ENCODE results near the gene APEH.
A peak's percentile ranks its signal among the peaks of the same experiment; 100 is the strongest.

The APEH gene

DNA sequence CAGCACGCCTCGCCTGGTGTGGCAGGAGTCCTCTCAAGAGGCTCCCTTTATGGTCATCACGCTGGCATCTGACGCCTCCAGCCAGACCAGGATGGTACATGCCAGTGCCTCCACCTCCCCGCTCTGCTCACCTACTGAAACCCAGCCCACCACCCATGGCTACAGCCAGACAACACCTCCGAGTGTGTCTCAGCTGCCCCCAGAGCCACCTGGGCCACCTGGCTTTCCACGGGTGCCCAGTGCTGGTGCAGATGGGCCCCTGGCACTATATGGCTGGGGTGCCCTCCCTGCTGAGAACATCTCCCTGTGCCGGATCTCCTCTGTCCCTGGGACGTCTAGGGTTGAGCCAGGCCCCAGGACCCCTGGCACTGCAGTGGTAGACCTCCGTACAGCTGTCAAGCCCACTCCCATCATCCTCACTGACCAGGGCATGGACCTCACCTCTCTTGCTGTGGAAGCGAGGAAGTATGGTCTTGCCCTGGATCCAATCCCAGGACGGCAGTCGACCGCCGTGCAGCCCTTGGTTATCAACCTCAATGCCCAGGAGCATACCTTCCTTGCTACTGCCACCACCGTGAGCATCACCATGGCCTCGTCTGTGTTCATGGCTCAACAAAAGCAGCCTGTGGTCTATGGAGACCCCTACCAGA is 19.9 kb upstream of the APEH start:
- H3K4me3 ChIP-seq (ENCODE audit: low read depth, low read length): no peak overlapping the region
- TF ChIP-seq, protein P1, sequence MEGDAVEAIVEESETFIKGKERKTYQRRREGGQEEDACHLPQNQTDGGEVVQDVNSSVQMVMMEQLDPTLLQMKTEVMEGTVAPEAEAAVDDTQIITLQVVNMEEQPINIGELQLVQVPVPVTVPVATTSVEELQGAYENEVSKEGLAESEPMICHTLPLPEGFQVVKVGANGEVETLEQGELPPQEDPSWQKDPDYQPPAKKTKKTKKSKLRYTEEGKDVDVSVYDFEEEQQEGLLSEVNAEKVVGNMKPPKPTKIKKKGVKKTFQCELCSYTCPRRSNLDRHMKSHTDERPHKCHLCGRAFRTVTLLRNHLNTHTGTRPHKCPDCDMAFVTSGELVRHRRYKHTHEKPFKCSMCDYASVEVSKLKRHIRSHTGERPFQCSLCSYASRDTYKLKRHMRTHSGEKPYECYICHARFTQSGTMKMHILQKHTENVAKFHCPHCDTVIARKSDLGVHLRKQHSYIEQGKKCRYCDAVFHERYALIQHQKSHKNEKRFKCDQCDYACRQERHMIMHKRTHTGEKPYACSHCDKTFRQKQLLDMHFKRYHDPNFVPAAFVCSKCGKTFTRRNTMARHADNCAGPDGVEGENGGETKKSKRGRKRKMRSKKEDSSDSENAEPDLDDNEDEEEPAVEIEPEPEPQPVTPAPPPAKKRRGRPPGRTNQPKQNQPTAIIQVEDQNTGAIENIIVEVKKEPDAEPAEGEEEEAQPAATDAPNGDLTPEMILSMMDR (IDR thresholded peaks at IDR 0.05; ENCODE audit: low read depth, low read length, missing control alignments): no peak
- no peak for DNase-seq (ENCODE audit: low read depth)

DNA sequence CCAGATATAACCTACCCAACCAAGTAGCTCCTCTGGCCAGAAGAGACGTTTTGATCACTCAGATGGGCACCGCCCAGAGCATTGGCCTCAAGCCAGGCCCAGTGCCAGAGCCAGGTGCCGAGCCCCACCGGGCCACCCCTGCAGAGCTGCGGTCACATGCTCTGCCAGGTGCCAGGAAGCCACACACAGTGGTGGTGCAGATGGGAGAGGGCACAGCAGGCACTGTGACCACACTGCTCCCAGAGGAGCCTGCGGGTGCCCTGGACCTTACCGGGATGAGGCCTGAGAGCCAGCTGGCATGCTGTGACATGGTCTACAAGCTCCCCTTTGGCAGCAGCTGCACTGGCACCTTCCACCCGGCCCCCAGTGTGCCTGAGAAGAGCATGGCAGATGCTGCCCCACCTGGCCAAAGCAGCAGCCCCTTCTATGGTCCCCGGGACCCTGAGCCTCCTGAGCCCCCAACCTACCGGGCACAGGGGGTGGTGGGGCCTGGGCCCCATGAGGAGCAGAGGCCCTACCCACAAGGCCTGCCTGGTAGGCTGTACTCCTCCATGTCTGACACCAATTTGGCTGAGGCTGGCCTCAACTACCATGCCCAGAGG is 19.1 kb upstream of the APEH start:
- H3K4me3 ChIP-seq (ENCODE audit: low read depth, low read length): no peak overlapping the region
- DNase-seq (ENCODE audit: low read depth): no peak
- TF ChIP-seq, protein P1 (IDR thresholded peaks at IDR 0.05; ENCODE audit: low read depth, low read length, missing control alignments): no peak

DNA sequence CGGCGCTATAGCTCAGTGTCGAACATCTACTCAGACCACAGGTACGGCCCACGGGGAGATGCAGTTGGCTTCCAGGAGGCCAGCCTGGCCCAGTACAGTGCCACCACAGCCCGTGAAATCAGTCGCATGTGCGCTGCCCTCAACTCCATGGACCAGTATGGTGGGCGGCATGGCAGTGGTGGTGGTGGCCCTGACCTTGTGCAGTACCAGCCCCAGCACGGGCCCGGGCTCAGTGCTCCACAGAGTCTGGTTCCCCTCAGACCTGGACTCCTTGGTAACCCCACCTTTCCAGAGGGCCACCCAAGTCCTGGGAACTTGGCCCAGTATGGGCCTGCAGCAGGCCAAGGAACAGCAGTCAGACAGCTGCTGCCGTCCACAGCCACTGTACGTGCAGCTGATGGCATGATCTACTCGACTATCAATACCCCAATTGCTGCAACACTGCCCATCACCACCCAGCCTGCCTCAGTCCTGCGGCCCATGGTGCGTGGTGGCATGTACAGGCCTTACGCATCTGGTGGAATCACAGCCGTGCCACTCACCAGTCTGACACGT is 18.3 kb upstream of the APEH start:
- no peak overlapping the region for H3K4me3 ChIP-seq (ENCODE audit: low read depth, low read length)
- TF ChIP-seq, protein P1 (IDR thresholded peaks at IDR 0.05; ENCODE audit: low read depth, low read length, missing control alignments): no peak
- DNase-seq (ENCODE audit: low read depth): no peak

DNA sequence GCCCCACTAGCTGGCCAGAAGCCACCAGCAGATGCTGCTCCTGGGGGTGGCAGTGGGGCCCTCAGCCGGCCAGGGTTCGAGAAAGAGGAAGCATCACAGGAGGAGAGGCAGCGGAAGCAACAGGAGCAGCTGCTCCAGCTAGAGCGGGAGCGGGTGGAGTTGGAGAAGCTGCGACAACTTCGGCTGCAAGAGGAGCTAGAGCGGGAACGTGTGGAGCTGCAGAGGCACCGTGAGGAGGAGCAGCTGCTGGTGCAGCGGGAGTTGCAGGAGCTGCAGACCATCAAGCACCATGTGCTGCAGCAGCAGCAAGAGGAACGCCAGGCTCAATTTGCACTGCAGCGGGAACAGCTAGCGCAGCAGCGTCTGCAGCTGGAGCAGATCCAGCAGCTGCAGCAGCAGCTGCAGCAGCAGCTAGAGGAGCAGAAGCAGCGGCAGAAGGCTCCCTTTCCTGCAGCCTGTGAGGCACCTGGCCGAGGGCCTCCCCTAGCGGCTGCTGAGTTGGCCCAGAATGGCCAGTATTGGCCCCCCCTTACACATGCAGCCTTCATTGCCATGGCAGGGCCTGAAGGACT is 17.5 kb upstream of the APEH start:
- no peak for DNase-seq (ENCODE audit: low read depth)
- no peak overlapping the region for H3K4me3 ChIP-seq (ENCODE audit: low read depth, low read length)
- TF ChIP-seq, protein P1 (IDR thresholded peaks at IDR 0.05; ENCODE audit: low read depth, low read length, missing control alignments): peak; percentile 37

DNA sequence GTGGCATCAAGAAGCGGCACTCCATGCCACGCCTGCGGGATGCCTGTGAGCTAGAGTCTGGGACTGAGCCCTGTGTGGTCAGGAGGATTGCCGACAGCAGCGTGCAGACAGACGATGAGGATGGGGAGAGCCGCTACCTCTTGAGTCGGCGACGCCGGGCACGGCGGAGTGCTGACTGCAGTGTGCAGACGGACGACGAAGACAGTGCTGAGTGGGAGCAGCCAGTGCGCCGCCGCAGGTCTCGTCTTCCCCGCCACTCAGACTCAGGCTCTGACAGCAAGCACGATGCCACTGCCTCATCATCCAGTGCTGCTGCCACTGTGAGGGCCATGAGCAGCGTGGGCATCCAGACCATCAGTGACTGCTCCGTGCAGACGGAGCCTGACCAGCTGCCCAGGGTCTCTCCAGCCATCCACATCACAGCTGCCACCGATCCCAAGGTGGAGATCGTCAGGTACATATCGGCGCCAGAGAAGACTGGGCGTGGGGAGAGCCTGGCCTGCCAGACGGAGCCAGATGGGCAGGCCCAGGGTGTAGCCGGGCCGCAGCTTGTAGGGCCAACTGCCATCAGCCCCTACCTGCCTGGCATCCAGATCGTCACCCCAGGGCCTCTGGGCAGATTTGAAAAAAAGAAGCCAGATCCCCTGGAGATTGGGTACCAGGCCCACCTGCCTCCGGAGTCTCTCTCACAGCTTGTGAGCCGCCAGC is 16.8 kb upstream of the APEH start:
- no peak for DNase-seq (ENCODE audit: low read depth)
- no peak overlapping the region for H3K4me3 ChIP-seq (ENCODE audit: low read depth, low read length)
- TF ChIP-seq, protein P1 (IDR thresholded peaks at IDR 0.05; ENCODE audit: low read depth, low read length, missing control alignments): no peak

DNA sequence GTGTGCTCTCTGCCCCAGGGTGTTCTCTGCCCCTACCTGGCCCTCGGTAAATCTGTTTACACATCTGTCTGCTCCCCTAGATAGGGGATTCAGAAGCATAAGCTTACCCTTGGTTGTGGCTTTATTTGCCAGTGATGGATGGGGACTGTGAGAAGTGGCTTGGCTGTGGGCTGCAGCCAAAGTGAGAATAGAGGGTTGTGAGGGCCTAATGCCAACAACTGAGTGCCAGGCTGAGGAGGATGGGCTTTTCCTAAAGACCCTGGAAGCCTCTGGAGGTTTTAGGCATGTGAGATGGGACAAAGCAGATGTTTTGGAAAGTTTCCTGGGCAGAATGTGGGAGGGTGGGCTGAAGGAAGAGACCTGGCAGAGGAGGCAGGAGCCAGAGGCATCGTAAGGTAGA is 15.4 kb upstream of the APEH start:
- no peak overlapping the region for H3K4me3 ChIP-seq (ENCODE audit: low read depth, low read length)
- no peak for DNase-seq (ENCODE audit: low read depth)
- TF ChIP-seq, protein P1 (IDR thresholded peaks at IDR 0.05; ENCODE audit: low read depth, low read length, missing control alignments): no peak

All from GM12864 (cell line).